Right ventricle myocardium superior (tissue), 1 donor: ENCODE measurements around the gene SARDH. TPM values are rescaled to one million over a fixed set of nuclear protein-coding genes. Genes with fewer than 3 reads are reported as not detected.
"Not testable (repeated sequence)": the region's sequence is repeated elsewhere in the genome, so short reads cannot be mapped to it uniquely, and the experiment has no call there.

Source experiments
- ATAC-seq: fragments of 200-7000 bp; cut with Tn5 transposase; one replicate; pipeline ENCODE4 v1.9.1; 2020; ENCODE audit warnings: mild to moderate bottlenecking; ENCODE audit not compliant: poor library complexity
- DNase-seq: peaks from one replicate; pipeline ENCODE4 v3.0.0-alpha.2; 2020
- intact Hi-C: fragments of 100-400 bp; cut with DNase I; formaldehyde crosslinking; loops from one replicate; pipeline ENCODE4 v1.11.2; 2022
- total RNA-seq: library from RNA; stranded (reverse); fragmentation: NEBNext Ultra II Directional; extraction: Animal tissue kit (Norgen Biotek cat#: 25700); gene quantifications from one replicate; pipeline ENCODE4 v1.2.1, GENCODE V29; 2021
- donor health status: DM: no; HTN: yes; CAD: no; lungs with severe emphysema.

Gene SARDH
- total RNA-seq, 1 donor from 2014 or later: 0.94 TPM

DNA sequence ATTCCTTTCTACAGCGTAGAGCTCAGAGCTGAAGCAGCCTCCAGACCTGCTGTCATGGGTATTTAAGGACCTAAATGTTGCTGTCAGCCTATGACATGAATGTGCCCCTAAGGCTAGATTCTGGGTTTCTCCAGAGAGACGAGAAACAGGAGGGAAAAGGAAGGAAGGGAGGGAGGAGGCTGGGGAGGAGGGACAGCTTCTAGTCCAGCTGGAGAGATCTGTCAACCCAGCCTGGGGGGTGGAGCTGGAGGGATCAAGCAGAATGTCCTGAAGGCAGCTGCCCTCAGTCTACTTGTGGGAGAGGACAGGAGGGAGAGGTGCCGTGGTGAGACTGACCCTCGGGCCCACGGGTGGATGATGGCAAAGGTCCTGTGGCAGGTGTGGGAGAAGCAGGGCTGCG is 103.1 kb downstream of the SARDH start:
- DNase-seq (peak; percentile 11), ATAC-seq (no peak)
- intact Hi-C loops: no loop called here

DNA sequence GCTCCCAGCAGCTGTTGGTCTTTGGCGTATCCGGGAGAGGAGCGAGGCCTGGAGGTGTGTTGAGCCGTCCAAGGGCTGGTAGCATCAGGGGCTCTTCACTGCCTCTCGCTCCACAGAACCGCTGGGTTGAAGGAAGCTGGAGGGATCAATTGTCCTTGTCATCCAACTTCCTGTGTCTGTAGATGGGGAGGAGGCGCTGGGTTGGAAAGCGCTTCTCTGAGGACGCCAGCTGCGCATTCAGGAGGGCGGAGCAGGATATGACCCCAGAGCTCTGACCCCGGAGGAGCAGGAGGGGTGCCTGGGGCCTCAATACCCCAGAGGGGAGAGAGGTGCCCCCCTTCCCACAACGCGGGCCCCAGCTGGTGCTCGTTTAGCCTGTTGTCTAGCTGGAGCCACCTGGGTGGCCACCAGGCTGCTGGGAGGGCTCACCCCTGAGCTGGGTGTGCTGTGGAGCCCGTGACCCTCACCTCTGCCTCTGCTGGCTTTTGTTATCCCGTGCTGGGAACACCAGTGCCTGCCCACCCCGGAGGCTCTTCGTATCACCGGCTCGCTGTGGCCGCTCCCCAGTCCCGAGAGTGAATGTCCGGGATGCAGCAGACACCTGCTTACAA is 104.0 kb downstream of the SARDH start:
- intact Hi-C loops: no loop called here
- peak; percentile 23 for DNase-seq
- ATAC-seq: no peak

DNA sequence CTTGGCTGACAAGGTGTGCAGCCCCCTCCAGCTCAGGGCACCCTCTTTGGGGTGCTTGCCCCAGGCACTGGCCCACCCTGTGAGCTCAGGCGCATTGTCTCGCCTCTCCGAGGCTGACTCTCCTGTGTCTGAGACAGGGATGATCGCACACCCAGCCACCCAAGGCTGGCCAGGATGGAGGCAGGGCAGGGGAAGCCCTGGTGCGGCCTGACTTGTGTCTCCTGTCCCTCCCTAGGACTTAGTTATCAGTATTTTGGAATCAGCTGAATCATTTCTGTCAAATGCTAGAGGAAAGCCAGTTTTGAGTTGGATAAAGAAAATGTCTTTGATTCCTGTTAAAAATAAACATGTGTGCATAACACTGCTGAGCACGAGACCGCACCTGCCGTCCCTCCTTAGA is 104.5 kb downstream of the SARDH start:
- ATAC-seq: no peak
- peak; percentile 17 for DNase-seq
- intact Hi-C loops: no loop called here

DNA sequence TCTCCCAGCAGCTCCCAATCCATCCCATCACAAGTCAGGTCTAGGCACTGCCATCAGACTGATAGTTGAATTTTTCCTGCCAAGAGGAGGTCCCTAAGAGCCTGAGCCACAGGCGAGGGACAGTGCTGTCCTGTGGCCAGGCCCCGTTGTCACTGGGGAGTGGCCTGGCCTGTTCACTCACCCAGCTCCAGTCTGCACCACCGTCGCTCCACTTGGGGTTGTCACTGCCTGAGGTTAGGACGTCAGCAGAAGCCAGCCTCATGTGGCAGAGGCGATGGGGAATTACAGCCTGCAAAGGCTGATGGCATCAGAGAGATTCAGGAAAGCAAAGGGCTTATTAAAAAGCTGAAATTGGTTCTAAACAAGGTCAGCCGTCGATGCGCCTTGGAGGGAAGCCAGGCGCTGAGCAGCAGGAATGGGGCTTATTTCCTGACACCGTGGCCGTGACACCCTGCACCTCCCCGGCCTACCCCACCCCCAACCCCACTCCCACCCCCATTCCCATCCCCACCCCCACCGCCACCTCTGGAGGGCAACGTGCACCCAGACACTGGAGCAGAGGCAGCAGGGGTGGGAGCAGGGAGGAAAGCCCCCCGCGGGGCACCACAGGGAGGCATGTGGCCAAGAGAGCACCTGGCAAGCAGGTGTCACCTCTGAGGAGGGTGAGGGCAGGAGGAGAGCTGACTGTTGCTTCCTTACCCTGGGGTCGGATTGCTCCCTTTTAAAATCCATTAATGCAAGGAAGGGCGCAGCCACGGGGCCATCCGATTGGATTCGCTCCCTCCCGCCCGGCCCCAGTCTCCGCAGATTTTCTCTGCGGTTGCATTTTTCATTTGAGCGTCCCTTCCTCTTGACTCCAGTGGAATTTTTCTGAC is 105.1 kb downstream of the SARDH start:
- ATAC-seq: no peak
- DNase-seq: peak; percentile 25
- intact Hi-C loops: no loop called here

DNA sequence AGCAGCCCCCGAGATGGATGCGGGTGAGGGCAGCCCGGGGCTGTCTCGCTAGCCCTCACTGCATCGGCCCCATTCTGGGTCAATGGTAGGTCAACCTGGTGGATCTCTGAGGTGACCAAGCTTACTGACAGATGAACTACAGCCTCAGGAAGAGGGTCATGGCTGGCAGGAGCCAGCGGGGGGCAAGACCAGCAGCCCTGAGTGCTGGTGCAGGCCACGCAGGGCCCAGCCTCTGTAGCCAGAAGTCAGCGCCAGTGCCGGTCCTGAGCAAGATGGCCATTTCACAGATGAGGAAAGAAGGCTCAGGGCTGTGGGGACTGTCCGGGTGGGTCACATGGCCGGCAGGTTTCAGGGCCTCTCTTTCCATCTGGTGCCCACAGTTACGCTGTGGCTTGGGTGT is 107.0 kb downstream of the SARDH start:
- intact Hi-C loops: no loop called here
- peak; percentile 20 for DNase-seq
- ATAC-seq: no peak

DNA sequence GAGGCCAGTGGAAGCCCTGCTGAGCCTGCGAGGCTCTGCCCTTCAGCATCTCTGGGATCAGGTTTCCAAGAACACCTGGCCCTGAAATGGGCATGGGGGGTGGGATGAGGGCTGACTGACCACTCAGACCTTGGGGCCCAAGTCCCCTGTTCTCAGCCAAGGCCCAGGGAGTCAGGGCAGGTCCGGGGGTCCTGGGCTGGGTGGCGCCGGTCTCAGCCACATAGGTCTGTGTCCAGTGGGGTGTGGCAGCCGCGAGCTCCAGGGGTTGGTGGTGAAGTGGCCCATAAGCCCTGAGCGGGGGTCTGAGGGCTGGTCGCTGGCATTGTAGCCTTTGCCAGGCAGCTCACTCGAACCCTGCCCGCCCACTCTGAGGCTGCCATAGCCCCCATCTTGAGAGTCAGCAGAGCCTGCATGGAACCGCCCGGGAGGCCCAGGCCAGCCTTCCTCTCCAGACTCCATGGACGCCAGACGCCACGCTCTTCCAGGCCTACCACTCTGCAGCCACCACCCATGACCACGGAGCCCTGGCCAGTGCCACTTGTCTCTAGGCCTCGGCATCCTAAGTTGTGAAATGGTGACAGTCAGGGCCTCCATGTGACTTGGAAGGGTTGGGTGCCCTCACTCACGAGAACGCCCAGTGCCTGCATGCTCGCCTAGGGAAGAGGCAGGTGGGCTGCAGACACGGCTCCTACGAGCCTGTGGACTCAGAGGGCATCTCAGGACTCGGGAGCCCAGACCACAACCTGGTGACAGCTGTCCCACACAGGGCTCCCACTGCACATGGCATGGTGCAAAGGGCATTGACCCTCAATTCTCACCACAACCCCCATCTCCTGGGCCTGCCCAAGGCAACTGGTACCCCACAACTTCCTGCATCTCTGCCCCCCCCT is 108.7 kb downstream of the SARDH start:
- ATAC-seq (no peak), DNase-seq (peak; percentile 34)
- intact Hi-C loops: no loop called here

DNA sequence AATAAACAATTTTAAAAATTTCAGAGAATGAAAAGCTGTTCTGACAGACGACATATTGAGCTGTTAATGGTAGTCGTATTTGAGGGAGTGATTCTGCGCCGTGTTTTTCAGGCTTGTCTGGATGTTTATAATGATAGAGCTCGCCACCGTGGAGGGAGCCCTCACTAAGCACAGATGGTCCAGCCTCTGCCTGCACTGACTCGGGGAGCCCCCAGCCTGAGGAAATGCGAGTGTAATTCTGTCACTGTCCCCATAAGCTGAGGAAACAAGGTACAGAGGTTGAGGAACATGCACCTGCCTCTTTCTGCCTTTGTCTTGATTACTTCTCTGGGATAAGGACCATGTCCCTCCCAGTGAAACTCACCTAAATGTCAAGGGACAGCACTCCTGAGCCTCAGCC is 109.4 kb downstream of the SARDH start:
- ATAC-seq (no peak), DNase-seq (no peak)
- intact Hi-C loops: no loop called here

DNA sequence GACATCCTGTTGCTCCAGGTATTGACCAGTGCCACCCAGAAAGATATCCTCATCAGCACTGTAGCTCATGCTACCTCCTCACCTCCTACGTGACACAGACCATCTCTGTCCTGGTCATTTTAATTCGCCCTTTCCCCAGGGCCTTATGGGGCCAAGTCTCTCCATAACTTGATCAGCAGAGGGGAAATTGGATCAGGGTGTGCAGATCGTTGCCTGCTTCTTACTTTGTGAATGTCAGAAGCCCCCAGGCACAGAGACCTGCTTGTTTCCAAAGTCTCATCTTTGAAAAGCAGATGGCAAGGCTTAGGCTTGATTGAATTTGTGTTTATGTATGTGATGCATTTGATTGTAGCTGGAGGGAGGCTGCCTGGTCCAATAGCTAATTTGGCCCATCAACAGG is 110.8 kb downstream of the SARDH start:
- intact Hi-C loops: no loop called here
- DNase-seq: no peak
- no peak for ATAC-seq

DNA sequence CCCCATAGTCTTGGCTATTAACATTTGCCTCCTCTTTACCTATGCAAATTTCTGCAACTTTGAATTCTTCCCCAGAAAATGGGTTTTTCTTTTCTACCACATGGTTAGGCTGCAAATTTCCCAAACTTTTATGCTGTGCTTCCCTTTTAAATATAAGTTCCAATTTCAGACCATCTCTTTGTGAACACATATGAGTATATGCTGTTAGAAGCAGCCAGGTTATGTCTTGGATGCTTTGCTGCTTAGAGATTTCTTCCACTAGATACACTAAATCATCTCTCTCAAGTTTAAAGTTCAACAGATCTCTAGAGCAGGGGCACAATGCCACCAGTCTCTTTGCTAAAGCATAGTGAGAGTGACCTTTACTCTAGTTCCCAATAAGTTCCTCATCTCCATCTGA is 112.1 kb downstream of the SARDH start:
- intact Hi-C loops: not testable (repeated sequence)

DNA sequence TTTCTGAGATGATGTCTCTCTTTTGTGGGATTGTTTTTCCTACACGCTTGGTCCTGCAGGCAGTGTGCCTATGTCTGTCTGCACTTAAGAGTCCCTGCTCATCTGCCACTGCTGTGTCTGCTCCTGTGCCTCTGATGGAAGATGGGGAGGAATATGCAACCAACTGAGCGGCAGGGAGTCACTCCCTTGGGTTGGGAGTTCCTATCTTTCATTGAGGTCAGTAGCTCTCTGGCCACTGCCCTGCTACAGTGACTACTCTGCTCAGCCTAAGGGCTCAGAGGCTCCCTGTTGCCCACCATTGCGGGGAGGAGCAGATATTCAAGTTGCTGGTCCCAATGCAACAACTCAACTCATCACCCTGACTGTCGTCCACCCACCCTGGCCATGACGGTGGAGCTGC is 115.6 kb downstream of the SARDH start:
- DNase-seq (no peak), ATAC-seq (no peak)
- intact Hi-C loops: no loop called here

More for the DNA sequence above, 112.1 kb downstream of the SARDH start:
- ATAC-seq, DNase-seq: not testable (repeated sequence)

DNA sequence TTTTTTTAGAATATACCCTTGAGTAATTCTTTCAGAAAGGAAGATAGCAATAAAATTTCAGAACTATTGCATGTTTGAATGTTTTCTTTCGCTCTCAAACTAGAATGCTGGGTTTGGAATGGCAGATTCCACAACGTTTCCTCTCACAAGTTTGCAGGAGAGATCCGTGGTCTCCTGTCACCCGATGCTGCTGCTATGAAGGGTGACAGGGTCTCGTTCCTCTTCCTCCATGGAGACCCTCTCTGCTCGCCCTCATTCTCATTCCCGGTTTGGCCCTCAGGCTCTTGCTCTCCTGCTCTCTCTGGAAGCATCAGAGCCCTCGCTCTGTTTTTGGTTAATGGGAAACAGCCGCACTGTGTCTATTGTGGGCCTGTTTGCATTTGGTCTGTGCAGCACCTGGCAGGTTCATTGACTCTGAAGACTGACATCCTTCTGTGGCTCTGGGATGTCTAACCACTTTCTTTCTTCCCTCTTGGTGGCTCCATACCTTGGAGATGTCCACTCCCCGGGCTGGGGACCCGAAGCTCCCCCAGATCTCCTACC is 116.4 kb downstream of the SARDH start:
- DNase-seq: no peak
- intact Hi-C loops: no loop called here
- ATAC-seq: no peak

DNA sequence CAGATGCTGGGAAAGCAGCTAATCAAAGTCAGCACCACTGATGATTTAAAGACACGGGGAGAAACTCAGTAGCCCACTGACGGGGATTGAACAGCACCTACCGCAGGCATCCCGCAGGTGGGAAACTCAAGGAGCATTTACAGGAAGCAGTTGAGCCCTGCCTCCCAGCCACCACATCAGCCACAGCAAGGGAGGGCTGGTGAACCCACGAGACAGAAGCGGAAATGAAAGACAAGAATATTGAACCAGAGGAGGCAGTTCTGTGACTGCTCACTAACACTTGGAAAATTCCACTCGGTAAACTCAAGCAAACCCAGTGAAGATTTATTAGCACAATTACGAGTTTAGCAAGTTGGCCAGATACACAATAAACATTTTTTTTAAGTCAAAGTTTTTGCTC is 118.4 kb downstream of the SARDH start:
- DNase-seq (no peak), ATAC-seq (no peak)
- intact Hi-C loops: no loop called here

DNA sequence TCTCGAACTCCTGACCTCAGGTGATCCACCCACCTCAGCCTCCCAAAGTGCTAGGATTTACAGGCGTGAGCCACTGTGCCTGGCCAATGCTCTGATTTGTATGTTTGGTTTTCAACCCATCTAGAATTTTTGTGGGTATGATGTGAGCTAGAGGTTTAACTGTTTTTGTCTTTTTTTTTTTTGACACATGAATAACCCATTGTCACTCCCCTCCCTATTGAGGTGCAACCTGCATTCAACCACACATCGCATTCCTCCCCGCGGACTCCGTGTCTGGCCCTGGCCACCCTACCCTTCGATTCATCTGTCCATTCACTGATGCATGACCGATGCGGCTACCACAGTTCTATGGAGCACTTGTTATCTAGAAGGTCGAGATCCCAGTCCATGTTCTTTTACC is 119.4 kb downstream of the SARDH start:
- ATAC-seq (no peak), DNase-seq (no peak)
- intact Hi-C loops: no loop called here

DNA sequence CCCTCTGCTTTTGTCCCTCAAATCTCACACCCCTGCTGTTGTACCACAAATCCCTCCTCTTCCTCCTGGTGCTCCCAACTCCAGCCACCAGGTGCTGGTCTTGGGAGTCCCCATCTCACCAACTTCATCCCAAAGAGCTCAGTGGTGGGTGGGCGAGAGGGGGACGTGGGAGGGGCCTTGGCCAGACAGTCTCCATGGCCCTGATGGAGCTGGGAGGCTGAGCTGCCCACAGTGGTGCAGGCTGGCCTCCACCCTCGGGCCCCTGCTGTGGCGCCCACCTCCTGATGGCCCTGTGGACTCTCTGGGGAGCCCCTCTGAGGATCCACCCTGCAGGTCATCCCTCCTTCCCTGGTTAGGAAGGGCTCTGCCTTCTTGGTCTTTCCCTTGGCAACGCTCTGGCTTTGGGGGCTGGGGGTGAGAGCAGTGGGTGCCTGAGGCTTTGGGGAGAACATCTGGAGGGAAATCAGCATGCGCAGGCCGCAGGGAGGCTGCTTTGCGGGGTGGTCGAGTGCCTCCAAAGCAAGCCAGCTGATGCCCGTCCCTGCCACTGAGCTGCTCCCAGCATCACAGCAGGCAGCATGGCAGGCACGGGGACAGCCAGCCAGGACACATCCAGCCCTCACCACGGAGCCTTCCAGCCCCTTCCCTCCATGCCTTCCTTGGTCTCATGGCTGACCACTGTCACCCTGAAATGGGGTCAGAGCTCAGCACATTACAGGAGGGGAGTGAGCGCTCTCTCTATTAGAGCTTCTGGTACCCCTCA is 121.3 kb downstream of the SARDH start:
- DNase-seq (no peak), ATAC-seq (no peak)
- intact Hi-C loops: no loop called here

DNA sequence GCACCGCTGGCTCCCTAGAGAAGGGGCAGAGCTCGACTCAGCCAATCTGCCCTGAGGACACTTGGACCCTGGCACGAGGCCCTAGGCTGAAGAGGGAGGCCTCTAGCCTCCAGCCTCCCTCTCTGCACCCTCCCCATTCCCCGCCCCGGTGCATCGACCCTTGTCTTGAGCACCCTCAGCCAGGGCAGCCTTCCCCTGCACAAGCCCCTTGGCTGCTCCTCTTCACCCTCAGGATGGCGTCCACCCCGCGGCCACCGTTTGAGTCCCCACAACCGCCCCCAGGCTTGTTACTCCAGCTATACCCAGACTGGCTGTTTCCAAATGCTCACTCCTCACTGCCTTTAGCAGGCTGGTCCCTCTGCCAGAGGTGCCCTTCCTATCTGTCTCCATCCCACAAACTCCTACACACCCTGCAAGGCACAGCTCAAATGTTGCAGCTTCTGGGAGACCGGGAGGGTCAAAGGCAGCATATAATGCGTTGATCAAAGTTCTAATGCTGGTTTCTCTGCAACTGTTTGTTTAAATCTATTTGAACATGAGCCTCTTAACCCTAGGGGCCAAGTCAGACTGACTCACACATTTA is 122.5 kb downstream of the SARDH start:
- ATAC-seq: no peak
- intact Hi-C loops: no loop called here
- DNase-seq: no peak

DNA sequence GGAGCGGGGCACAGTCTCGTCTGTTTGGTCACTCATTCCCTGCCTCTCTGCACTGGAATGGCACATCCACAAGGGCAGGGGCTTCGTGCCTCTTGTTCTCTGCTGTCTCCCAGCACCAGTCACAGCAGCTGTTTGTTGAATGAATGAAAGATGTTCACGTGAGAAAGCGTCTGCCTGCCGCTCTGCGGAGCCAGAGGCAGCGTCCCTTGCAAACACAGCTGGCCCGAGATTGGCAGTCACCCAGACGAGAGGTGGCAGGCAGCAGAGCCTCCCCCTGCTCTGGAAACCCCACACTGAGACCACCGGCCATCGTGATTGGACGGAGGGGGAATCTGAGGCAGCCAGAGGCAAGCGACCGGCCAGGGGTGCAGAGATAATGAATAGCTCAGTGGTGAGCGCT is 123.0 kb downstream of the SARDH start:
- no peak for ATAC-seq
- intact Hi-C loops: no loop called here
- DNase-seq: no peak

DNA sequence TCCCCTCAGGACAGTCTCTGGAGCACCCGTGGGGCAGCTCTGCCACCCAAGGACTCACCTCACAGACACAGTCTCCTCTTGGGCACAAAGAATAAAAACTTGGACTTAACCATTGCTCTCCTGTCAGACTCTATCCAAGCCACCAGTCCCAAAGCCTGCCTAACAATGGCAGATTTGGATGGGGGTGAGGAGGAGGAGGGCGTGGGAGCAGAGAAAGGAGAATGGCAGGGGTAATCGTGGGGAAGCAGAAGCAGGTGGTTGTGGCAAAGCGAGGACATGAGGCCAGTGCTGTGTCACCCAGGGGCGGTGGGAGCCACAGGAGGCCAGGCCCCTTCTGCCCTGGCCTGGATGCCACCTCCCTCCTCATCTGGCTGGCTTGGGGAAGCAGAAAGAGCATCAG is 123.5 kb downstream of the SARDH start:
- DNase-seq (no peak), ATAC-seq (no peak)
- intact Hi-C loops: no loop called here

DNA sequence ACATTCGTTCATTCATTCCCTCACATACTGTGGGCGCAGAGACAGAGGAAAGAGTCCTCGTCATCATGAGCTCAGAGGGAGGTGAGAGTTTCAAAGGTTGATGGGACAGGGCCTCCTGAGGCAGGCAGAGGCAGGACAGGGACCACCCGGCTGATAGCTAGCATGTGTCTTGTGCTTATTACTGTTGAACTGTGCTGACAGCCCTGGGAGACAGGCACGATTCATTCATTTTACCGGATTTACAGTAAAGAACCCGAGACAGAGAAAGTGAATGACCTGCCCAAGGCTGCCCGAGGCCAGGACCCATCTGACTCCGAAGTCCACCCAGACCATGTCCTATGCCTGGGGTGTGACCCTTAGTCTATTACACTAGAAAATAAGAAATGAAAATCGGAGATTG is 124.1 kb downstream of the SARDH start:
- DNase-seq (no peak), ATAC-seq (no peak)
- intact Hi-C loops: no loop called here
